ENCODE measurements around the gene TUBB.
"Not testable (repeated sequence)": the region's sequence is repeated elsewhere in the genome, so short reads cannot be mapped to it uniquely, and the experiment has no call there.

The TUBB gene

DNA sequence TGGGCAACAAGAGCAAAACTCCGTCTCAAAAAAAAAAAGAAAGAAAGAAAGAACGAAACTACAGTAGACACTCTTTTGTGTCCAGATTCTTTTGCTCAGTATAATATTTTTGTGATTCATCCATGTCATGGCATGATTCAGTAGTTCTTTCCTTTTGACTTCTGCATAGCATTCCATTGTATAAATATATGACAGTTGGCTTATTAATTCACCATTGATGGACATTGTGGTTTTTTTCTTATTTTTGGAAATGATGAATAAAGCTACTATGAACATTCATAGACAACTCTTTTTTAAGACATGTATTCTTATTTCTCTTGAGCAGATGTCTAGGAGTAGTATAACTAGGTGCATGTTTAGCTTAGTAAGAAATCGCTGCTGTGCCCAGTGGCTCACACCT, 34.5 kb downstream of the TUBB start:
- no peak overlapping the region for H3K4me3 ChIP-seq (ENCODE audit: low read depth, low read length)
- no peak for DNase-seq (ENCODE audit: low read depth)
- TF ChIP-seq, protein P1, sequence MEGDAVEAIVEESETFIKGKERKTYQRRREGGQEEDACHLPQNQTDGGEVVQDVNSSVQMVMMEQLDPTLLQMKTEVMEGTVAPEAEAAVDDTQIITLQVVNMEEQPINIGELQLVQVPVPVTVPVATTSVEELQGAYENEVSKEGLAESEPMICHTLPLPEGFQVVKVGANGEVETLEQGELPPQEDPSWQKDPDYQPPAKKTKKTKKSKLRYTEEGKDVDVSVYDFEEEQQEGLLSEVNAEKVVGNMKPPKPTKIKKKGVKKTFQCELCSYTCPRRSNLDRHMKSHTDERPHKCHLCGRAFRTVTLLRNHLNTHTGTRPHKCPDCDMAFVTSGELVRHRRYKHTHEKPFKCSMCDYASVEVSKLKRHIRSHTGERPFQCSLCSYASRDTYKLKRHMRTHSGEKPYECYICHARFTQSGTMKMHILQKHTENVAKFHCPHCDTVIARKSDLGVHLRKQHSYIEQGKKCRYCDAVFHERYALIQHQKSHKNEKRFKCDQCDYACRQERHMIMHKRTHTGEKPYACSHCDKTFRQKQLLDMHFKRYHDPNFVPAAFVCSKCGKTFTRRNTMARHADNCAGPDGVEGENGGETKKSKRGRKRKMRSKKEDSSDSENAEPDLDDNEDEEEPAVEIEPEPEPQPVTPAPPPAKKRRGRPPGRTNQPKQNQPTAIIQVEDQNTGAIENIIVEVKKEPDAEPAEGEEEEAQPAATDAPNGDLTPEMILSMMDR (IDR thresholded peaks at IDR 0.05; ENCODE audit: low read depth, low read length, missing control alignments): no peak

DNA sequence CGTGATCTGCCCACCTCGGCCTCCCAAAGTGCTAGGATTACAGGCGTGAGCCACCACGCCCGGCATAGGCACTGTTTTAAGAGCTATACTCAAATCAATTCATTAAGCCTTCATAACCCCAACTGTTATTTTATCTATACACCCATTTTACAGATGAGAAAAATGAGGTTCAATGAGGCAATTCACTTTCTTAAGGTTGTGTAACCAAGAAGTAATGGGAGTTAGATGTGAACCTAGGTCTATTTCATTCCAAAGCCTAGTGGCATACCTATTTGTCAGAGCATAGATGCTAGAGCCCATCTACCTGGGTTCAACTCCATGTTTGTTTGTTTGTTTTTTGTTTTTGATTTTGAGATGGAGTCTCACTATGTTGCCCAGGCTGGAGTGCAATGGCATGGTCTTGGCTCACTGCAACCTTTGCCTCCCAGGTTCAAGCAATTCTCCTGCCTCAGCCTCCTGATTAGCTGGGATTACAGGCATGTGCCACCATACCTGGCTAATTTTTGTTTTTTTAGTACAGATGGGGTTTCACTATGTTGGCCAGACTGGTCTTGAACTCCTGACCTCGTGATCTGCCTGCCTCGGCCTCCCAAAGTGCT, 36.4 kb downstream of the TUBB start:
- H3K4me3 ChIP-seq (ENCODE audit: low read depth, low read length); DNase-seq (ENCODE audit: low read depth): not testable (repeated sequence)

DNA sequence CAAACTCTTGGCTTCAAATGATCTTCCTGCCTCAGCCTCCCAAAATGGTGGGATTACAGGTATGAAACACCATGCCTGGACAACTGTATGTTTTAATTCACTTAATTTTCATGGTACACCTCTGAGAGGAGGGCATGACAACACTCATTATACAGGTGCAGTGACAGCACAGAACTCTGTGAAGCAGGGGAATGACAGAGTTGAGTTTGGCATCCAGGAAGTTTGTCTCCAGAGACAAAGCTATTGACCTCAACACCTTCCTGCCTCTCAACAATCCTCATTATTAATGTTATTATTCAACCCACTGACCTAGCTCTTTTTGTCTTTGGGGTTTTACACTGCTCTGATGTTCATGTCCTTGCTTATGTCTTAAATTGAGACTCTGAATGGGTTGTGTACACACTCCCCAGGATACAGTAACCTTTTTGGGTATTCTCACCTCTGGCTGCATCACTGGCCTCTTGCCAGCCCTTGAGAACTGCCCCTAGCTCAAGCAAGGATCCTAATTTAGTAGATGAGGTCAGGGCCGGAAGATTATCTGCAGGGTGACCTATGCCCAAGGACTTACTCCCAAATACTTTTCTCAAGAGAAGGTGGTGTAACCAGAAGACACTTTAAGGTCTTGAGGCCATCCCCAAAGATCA, 37.2 kb downstream of the TUBB start:
- H3K4me3 ChIP-seq (ENCODE audit: low read depth, low read length): no peak overlapping the region
- TF ChIP-seq, protein P1 (IDR thresholded peaks at IDR 0.05; ENCODE audit: low read depth, low read length, missing control alignments): no peak
- no peak for DNase-seq (ENCODE audit: low read depth)

GRCh38 chr6:30759575-30760239, 39.6 kb downstream of the TUBB start:
- no peak for DNase-seq (ENCODE audit: low read depth)
- H3K4me3 ChIP-seq (ENCODE audit: low read depth, low read length): no peak overlapping the region
- TF ChIP-seq, protein P1 (IDR thresholded peaks at IDR 0.05; ENCODE audit: low read depth, low read length, missing control alignments): no peak

DNA sequence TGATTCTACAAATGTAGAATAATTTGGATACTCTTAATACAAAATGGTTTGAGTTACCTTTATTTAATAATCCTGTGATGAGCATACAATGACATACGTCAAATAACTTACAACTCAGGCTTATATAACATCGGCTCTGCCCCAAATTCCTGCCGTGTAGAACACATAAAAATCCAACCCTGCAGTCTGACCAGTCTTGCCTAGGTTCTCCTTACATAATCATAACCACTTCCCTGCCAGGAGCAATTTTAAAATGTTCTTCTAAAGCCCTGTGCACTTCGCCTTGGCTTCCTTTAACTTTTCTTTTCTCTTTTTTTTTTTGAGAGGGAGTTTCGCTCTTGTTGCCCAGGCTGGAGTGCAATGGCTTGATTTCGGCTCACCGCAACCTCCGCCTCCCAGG, 40.4 kb downstream of the TUBB start:
- H3K4me3 ChIP-seq (ENCODE audit: low read depth, low read length): no peak overlapping the region
- TF ChIP-seq, protein P1 (IDR thresholded peaks at IDR 0.05; ENCODE audit: low read depth, low read length, missing control alignments): no peak
- no peak for DNase-seq (ENCODE audit: low read depth)

GRCh38 chr6:30761791-30762429, 41.8 kb downstream of the TUBB start:
- TF ChIP-seq, protein P1 (IDR thresholded peaks at IDR 0.05; ENCODE audit: low read depth, low read length, missing control alignments): no peak
- H3K4me3 ChIP-seq (ENCODE audit: low read depth, low read length): no peak overlapping the region
- DNase-seq (ENCODE audit: low read depth): no peak

- H3K4me3 ChIP-seq (ENCODE audit: low read depth, low read length): no peak overlapping the region
- no peak for DNase-seq (ENCODE audit: low read depth)
- TF ChIP-seq, protein P1 (IDR thresholded peaks at IDR 0.05; ENCODE audit: low read depth, low read length, missing control alignments): no peak
Measured at GRCh38 chr6:30763155-30763617, 43.0 kb downstream of the TUBB start.

All from GM12864 (cell line).